Measurements from ENCODE around the gene OPA1.

Gene OPA1

GRCh38 chr3:193660171-193660570 is 67.2 kb downstream of the OPA1 start:
- H3K4me3 ChIP-seq (ENCODE audit: low read depth, low read length): no peak overlapping the region
- TF ChIP-seq CTCF (IDR thresholded peaks at IDR 0.05; ENCODE audit: borderline replicate concordance, insufficient read depth, low read depth, low read length): no peak

- TF ChIP-seq CTCF (IDR thresholded peaks at IDR 0.05; ENCODE audit: borderline replicate concordance, insufficient read depth, low read depth, low read length): no peak
- H3K4me3 ChIP-seq (ENCODE audit: low read depth, low read length): no peak overlapping the region
These were observed 67.8 kb downstream of the OPA1 start for GRCh38 chr3:193660698-193661411.

DNA sequence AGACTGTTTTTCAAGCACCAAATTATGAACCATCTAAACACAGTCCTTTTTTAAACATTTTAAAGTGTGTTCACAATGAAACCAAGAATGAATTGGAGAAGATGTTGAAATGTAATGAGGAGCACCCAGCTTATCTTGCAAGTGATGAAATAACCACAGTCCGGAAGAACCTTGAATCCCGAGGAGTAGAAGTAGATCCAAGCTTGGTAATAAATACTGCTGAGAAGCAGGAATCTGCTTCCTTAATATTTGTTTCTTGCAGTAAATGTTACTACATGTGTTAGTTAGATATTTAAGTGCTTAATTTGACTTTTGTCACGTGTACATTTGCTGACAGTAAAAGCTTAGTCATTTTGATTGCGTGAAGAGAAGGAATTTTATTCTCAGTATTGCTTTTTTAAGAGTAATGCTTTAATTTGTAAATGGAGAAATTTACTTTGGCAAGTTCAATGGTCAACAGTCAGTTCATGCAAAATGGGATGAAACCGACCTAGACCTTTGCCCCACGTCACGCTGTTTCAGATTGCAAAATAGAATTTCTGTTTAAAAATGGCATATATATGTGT is 69.8 kb downstream of the OPA1 start:
- no peak overlapping the region for H3K4me3 ChIP-seq (ENCODE audit: low read depth, low read length)
- TF ChIP-seq CTCF (IDR thresholded peaks at IDR 0.05; ENCODE audit: borderline replicate concordance, insufficient read depth, low read depth, low read length): no peak

DNA sequence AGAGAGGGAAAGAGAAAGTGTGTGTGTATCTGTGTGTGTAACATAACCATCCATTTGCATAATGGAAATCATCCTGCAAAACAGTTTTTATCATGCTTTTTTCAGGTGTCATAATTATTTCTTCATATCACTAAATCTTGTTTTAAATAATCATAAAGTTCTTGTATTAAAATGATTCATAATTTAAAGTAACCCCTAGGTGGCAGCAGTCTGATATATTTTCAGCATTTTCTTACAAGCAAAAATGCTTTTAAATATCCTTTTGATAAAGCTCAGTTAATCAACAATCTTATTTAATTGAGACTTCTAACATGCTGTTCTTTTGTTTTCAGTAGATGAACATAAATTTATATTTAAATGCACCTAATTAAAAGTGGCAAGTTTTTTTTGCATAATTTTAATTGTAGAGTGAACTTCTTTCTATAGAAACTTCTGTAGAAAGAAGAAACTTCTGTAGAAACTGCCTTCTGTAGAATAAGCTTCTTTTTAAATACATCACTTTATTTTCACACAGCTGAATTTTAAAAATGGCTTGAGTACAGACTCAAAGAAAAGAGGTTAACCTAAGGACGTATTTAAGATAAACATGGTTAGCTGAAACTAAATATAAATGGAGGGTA is 72.5 kb downstream of the OPA1 start:
- H3K4me3 ChIP-seq (ENCODE audit: low read depth, low read length): no peak overlapping the region
- no peak for TF ChIP-seq CTCF (IDR thresholded peaks at IDR 0.05; ENCODE audit: borderline replicate concordance, insufficient read depth, low read depth, low read length)

DNA sequence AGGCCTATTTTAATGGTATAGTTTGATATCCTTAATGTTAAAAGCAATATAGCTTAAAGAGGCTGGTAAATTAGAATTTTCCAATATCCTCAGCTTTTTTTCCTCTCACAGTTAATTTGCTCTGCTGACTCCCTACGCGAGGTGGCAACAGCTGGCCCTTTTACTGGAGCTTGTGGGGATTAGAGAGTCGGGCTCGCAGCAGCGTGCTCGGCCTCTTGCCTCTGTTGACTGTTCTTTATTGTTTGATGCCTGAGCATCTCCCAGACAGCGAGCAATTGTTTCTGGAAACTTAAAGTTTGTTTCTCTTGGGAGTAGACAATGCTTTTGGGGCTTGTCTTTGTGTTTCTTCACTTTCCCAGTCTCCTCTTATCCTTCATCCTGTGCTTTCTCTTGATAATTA is 80.8 kb downstream of the OPA1 start:
- no peak for TF ChIP-seq CTCF (IDR thresholded peaks at IDR 0.05; ENCODE audit: borderline replicate concordance, insufficient read depth, low read depth, low read length)

GRCh38 chr3:193674714-193675113 is 81.7 kb downstream of the OPA1 start:
- TF ChIP-seq CTCF (IDR thresholded peaks at IDR 0.05; ENCODE audit: borderline replicate concordance, insufficient read depth, low read depth, low read length): no peak
- no peak overlapping the region for H3K4me3 ChIP-seq (ENCODE audit: low read depth, low read length)

More for the DNA sequence above, 80.8 kb downstream of the OPA1 start:
- H3K4me3 ChIP-seq (ENCODE audit: low read depth, low read length): no peak overlapping the region

- H3K4me3 ChIP-seq (ENCODE audit: low read depth, low read length): no peak overlapping the region
- no peak for TF ChIP-seq CTCF (IDR thresholded peaks at IDR 0.05; ENCODE audit: borderline replicate concordance, insufficient read depth, low read depth, low read length)
These were observed 84.7 kb downstream of the OPA1 start for GRCh38 chr3:193677734-193678133.

Data from GM12875 (cell line).